Measurements from ENCODE around the gene LCP2.
"Not testable (repeated sequence)": the region's sequence is repeated elsewhere in the genome, so short reads cannot be mapped to it uniquely, and the experiment has no call there.

The LCP2 gene

DNA sequence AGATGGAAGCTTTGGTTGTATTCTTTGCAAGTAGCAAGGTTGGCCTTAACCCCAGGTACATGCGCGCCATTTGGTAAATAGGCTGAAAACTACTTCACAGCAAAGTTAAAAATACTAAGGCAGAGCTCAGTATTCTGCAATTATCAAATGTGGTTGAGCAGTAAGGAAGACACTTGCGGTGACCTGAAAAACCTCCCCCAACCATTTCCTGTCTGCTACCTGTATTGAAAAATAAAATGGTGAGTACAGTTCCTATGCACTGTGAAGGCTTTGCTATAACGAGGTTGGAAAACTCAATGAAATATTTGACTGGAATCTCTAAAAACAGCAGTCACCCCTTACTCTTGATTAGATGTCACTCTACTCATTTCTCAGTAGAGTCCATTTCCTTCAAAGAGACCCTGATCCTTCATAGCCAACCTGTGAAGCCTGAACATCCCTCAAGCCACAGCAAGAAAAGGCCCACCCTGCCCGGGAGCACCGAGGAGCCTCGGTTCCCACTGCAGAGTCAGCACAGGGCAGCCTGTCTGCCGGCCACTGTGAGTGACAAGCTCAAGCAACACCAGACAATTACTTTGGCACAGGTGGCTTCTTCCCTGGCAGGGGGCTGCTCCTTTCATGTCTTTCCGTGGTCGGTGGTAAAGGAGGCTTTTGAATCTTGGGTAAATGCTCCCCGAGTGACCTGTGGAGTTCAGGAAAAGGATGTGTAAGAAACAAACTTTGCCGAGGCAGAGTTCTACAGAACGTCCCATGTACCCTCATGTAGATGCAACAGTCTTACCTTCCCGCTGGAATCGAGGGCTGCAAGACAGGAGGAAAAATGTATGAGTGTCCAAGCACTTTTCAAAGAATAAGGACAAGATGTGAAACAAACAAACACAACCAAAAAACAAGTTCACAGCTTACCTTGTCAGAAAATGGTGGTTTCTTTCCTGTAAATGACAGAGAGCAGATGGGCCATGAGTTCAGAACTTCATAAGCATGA lies 35.2 kb downstream of the LCP2 start:
- no peaks in the 10 kb centered on the region for H3K36me3 ChIP-seq (ENCODE audit: control insufficient read depth, insufficient read depth, low read length)
- peaks cover 25% of the 10 kb centered on the region for H3K4me1 ChIP-seq (ENCODE audit: control insufficient read depth, insufficient read depth, low read length)
- no peak overlapping the region for H3K27ac ChIP-seq (ENCODE audit: low read depth, low read length)
- no peak overlapping the region for H3K9ac ChIP-seq (ENCODE audit: low read depth, low read length)
- H3K4me3 ChIP-seq (ENCODE audit: low read depth, low read length), result no peak overlapping the region
- no peaks in the 10 kb centered on the region for H3K9me3 ChIP-seq (ENCODE audit: control insufficient read depth, insufficient read depth, low read length)
- no peaks in the 10 kb centered on the region for H3K27me3 ChIP-seq (ENCODE audit: control insufficient read depth, insufficient read depth, low read length)

DNA sequence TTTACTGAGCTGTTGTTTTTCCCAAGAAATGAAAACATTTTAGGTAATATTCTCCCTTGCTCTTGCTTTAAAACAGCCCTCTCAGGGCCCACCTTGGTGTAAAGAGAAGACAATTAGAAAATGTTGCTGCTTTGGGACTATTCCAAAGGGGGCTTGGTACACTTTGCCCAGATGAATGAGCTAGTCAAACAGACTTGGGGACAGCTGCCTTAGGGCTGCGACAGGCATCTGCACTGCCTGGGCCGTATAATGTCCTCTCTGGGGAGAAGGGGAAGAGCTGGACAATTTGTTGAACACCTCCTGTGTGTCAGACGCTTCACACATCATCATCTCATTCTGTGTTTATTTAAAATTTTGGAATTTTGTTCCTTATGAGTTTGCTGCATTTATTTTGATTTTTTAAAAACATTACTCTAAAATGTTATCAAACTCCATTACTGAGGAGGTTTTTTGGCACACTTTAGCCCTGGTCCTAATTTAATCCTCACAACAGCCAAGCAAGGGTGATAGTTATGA lies 36.0 kb downstream of the LCP2 start:
- H3K27me3 ChIP-seq (ENCODE audit: control insufficient read depth, insufficient read depth, low read length), result no peaks in the 10 kb centered on the region
- H3K9ac ChIP-seq (ENCODE audit: low read depth, low read length), result no peak overlapping the region
- H3K4me1 ChIP-seq (ENCODE audit: control insufficient read depth, insufficient read depth, low read length), result peaks cover 20% of the 10 kb centered on the region
- no peaks in the 10 kb centered on the region for H3K36me3 ChIP-seq (ENCODE audit: control insufficient read depth, insufficient read depth, low read length)
- no peak overlapping the region for H3K27ac ChIP-seq (ENCODE audit: low read depth, low read length)
- H3K9me3 ChIP-seq (ENCODE audit: control insufficient read depth, insufficient read depth, low read length), result no peaks in the 10 kb centered on the region
- no peak overlapping the region for H3K4me3 ChIP-seq (ENCODE audit: low read depth, low read length)

DNA sequence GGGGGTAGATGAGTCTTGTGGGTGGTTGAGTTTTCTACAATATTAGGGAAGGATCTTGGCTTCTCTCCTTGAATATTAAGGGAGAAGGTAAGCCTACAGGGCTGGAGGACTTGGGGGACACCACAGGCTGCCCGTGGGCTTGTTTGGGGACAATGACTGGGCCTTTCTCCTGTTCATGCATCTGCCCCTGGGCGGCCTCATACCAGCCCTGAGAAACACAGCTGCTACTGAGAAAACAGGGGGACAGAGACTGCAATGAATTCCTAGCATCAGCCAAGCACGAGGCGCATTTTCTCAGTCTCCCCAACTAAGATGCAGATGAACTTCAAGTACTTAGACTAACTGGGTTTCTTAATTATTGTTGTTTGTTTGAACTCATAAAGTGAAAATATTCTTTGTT lies 40.2 kb downstream of the LCP2 start:
- Histone ChIP-seq H3K9me3 (ENCODE audit: control insufficient read depth, insufficient read depth, low read length) (no peaks in the 10 kb centered on the region), H3K27ac (ENCODE audit: low read depth, low read length) (no peak overlapping the region), H3K36me3 (ENCODE audit: control insufficient read depth, insufficient read depth, low read length) (no peaks in the 10 kb centered on the region), H3K27me3 (ENCODE audit: control insufficient read depth, insufficient read depth, low read length) (no peaks in the 10 kb centered on the region), H3K4me1 (ENCODE audit: control insufficient read depth, insufficient read depth, low read length) (peaks cover 28% of the 10 kb centered on the region), H3K4me3 (ENCODE audit: low read depth, low read length) (no peak overlapping the region), H3K9ac (ENCODE audit: low read depth, low read length) (no peak overlapping the region)

- no peak overlapping the region for H3K4me3 ChIP-seq (ENCODE audit: low read depth, low read length)
- H3K36me3 ChIP-seq (ENCODE audit: control insufficient read depth, insufficient read depth, low read length), result no peaks in the 10 kb centered on the region
- peaks cover 36% of the 10 kb centered on the region for H3K4me1 ChIP-seq (ENCODE audit: control insufficient read depth, insufficient read depth, low read length)
- no peak overlapping the region for H3K9ac ChIP-seq (ENCODE audit: low read depth, low read length)
- no peak overlapping the region for H3K27ac ChIP-seq (ENCODE audit: low read depth, low read length)
- no peaks in the 10 kb centered on the region for H3K27me3 ChIP-seq (ENCODE audit: control insufficient read depth, insufficient read depth, low read length)
- no peaks in the 10 kb centered on the region for H3K9me3 ChIP-seq (ENCODE audit: control insufficient read depth, insufficient read depth, low read length)
These were observed 41.0 kb downstream of the LCP2 start for GRCh38 chr5:170256571-170256970.

GRCh38 chr5:170254056-170254455 lies 43.5 kb downstream of the LCP2 start:
- H3K4me1 ChIP-seq (ENCODE audit: control insufficient read depth, insufficient read depth, low read length), result peaks cover 50% of the 10 kb centered on the region
- no peaks in the 10 kb centered on the region for H3K9me3 ChIP-seq (ENCODE audit: control insufficient read depth, insufficient read depth, low read length)
- no peaks in the 10 kb centered on the region for H3K36me3 ChIP-seq (ENCODE audit: control insufficient read depth, insufficient read depth, low read length)
- no peak overlapping the region for H3K9ac ChIP-seq (ENCODE audit: low read depth, low read length)
- H3K4me3 ChIP-seq (ENCODE audit: low read depth, low read length), result no peak overlapping the region
- H3K27ac ChIP-seq (ENCODE audit: low read depth, low read length), result peak overlapping the region; percentile 39
- H3K27me3 ChIP-seq (ENCODE audit: control insufficient read depth, insufficient read depth, low read length), result no peaks in the 10 kb centered on the region

- H3K27me3 ChIP-seq (ENCODE audit: control insufficient read depth, insufficient read depth, low read length), result no peaks in the 10 kb centered on the region
- H3K27ac ChIP-seq (ENCODE audit: low read depth, low read length), result peak overlapping the region; percentile 40
These were observed 44.7 kb downstream of the LCP2 start for GRCh38 chr5:170252720-170253350.

GRCh38 chr5:170252109-170252508 lies 45.5 kb downstream of the LCP2 start:
- H3K9ac ChIP-seq (ENCODE audit: low read depth, low read length), result no peak overlapping the region
- peaks cover 50% of the 10 kb centered on the region for H3K4me1 ChIP-seq (ENCODE audit: control insufficient read depth, insufficient read depth, low read length)
- peak overlapping the region; percentile 40 for H3K27ac ChIP-seq (ENCODE audit: low read depth, low read length)
- H3K36me3 ChIP-seq (ENCODE audit: control insufficient read depth, insufficient read depth, low read length), result no peaks in the 10 kb centered on the region
- H3K4me3 ChIP-seq (ENCODE audit: low read depth, low read length), result peak overlapping the region; percentile 17; the same call in 1 of the 2 replicates
- H3K27me3 ChIP-seq (ENCODE audit: control insufficient read depth, insufficient read depth, low read length), result no peaks in the 10 kb centered on the region
- no peaks in the 10 kb centered on the region for H3K9me3 ChIP-seq (ENCODE audit: control insufficient read depth, insufficient read depth, low read length)

More at GRCh38 chr5:170252720-170253350, 44.7 kb downstream of the LCP2 start:
- Histone ChIP-seq H3K36me3 (ENCODE audit: control insufficient read depth, insufficient read depth, low read length) (no peaks in the 10 kb centered on the region), H3K4me3 (ENCODE audit: low read depth, low read length) (peak overlapping the region; percentile 17; the same call in 1 of the 2 replicates), H3K9ac (ENCODE audit: low read depth, low read length) (no peak overlapping the region), H3K9me3 (ENCODE audit: control insufficient read depth, insufficient read depth, low read length) (no peaks in the 10 kb centered on the region), H3K4me1 (ENCODE audit: control insufficient read depth, insufficient read depth, low read length) (peaks cover 50% of the 10 kb centered on the region)

GRCh38 chr5:170251462-170251861 lies 46.1 kb downstream of the LCP2 start:
- no peaks in the 10 kb centered on the region for H3K9me3 ChIP-seq (ENCODE audit: control insufficient read depth, insufficient read depth, low read length)
- H3K27ac ChIP-seq (ENCODE audit: low read depth, low read length), result peak overlapping the region; percentile 40
- H3K36me3 ChIP-seq (ENCODE audit: control insufficient read depth, insufficient read depth, low read length), result no peaks in the 10 kb centered on the region
- H3K4me3 ChIP-seq (ENCODE audit: low read depth, low read length), result no peak overlapping the region
- H3K4me1 ChIP-seq (ENCODE audit: control insufficient read depth, insufficient read depth, low read length), result peaks cover 50% of the 10 kb centered on the region
- no peaks in the 10 kb centered on the region; the same call in 1 of the 2 replicates for H3K27me3 ChIP-seq (ENCODE audit: control insufficient read depth, insufficient read depth, low read length)
- H3K9ac ChIP-seq (ENCODE audit: low read depth, low read length), result no peak overlapping the region

GRCh38 chr5:170250810-170251317 lies 46.7 kb downstream of the LCP2 start:
- no peak overlapping the region for H3K27ac ChIP-seq (ENCODE audit: low read depth, low read length)
- H3K4me1 ChIP-seq (ENCODE audit: control insufficient read depth, insufficient read depth, low read length), result peaks cover 50% of the 10 kb centered on the region
- H3K9ac ChIP-seq (ENCODE audit: low read depth, low read length), result no peak overlapping the region
- no peaks in the 10 kb centered on the region for H3K36me3 ChIP-seq (ENCODE audit: control insufficient read depth, insufficient read depth, low read length)
- no peak overlapping the region for H3K4me3 ChIP-seq (ENCODE audit: low read depth, low read length)
- H3K27me3 ChIP-seq (ENCODE audit: control insufficient read depth, insufficient read depth, low read length), result no peaks in the 10 kb centered on the region; the same call in 1 of the 2 replicates
- peaks cover 4% of the 10 kb centered on the region for H3K9me3 ChIP-seq (ENCODE audit: control insufficient read depth, insufficient read depth, low read length)

DNA sequence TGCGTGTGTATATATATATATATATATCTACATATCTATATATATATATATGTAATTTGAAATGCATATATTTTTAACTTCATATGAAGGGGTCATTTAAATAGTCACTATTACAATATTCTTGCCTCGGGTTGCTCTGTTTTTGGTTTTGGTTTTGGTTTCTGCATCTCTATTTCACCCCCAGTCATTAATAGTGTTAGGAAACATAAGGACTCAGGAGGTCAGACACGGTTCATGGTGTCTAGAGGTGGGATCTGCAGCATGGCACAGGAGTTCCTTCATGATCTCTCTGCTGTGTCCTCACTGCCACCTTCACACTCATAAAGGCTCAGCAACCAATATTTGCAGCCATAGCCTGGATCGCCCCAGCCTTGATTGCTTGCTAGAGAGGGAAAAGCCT lies 48.2 kb downstream of the LCP2 start:
- peaks cover 7% of the 10 kb centered on the region for H3K9me3 ChIP-seq (ENCODE audit: control insufficient read depth, insufficient read depth, low read length)
- H3K4me3 ChIP-seq (ENCODE audit: low read depth, low read length), result no peak overlapping the region
- H3K27me3 ChIP-seq (ENCODE audit: control insufficient read depth, insufficient read depth, low read length), result no peaks in the 10 kb centered on the region; the same call in 1 of the 2 replicates
- no peak overlapping the region for H3K27ac ChIP-seq (ENCODE audit: low read depth, low read length)
- peaks cover 42% of the 10 kb centered on the region for H3K4me1 ChIP-seq (ENCODE audit: control insufficient read depth, insufficient read depth, low read length)
- H3K36me3 ChIP-seq (ENCODE audit: control insufficient read depth, insufficient read depth, low read length), result no peaks in the 10 kb centered on the region
- H3K9ac ChIP-seq (ENCODE audit: low read depth, low read length), result no peak overlapping the region

DNA sequence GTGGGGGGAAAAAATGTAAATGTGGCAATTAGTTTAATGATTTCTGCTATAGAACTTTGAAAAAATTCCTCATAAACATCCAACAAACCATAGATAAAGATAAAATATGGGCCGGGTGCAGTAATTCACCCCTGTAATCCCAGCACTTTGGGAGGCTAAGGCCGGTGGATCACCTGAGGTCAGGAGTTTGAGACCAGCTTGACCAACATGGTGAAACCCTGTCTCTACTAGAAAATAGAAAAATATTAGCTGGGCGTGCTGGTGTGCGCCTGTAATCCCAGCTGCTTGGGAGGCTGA lies 48.7 kb downstream of the LCP2 start:
- not testable (repeated sequence) for H3K4me3 ChIP-seq (ENCODE audit: low read depth, low read length); H3K9ac ChIP-seq (ENCODE audit: low read depth, low read length); H3K27ac ChIP-seq (ENCODE audit: low read depth, low read length); H3K9me3 ChIP-seq (ENCODE audit: control insufficient read depth, insufficient read depth, low read length); H3K36me3 ChIP-seq (ENCODE audit: control insufficient read depth, insufficient read depth, low read length); H3K27me3 ChIP-seq (ENCODE audit: control insufficient read depth, insufficient read depth, low read length)
- H3K4me1 ChIP-seq (ENCODE audit: control insufficient read depth, insufficient read depth, low read length), result peaks cover 37% of the 10 kb centered on the region

All from HUES48 (cell line).